Measurements from ENCODE around the gene OR1J1.

The OR1J1 gene

DNA sequence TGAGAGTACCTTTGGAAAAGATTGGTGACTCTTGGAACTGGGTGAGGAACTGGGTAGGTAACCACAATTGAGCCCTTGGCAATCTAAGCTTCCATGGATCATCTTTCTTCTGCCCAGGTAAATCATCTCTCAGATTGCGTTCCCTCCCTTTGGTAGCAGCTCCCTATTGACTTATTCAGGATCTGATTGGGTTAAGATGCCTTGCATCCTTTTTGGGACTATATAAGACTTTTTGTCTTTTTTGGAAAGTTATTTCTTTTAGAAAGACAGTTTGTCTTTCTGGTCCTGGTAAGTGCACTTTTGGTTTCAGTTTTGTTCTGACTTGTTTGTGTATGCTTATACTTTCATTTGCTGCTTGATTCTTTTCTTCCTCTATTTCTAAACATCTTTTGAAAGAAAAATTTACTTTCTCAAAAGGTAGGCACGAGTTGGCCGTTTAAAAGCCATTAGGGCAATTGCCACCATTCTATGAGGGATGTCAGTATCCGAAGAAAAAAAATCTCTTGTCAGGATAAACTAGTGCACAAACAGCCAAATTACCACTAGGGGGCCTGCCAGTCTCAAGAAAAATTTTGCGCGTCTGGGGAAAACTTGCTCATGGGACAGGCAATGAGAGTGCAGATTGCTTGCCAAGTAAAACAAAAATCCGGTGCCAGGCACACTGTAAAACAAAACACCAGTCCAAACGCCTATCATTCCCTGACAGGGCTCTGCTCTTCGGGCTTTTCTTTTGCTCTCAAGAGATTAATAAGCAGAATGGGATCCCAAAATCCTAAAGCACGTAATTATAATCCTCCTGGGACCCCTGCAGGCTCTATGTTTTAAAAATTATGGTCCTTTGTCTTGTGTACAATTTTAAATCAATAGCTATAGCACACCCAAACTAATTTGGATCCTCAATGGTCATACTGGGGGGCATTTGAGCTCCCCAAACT, 12.8 kb downstream of the OR1J1 start:
- Mint-ChIP-seq H3K27ac (peak overlapping the region; percentile 89), H3K9me3 (no peaks in the 10 kb centered on the region), H3K36me3 (ENCODE audit: low read depth) (no peaks in the 10 kb centered on the region), H3K27me3 (ENCODE audit: low read depth) (peaks cover 45% of the 10 kb centered on the region), H3K4me1 (ENCODE audit: low read depth) (peaks cover 8% of the 10 kb centered on the region), H3K4me3 (peak overlapping the region; percentile 88)
- peak; percentile 59 for DNase-seq (ENCODE audit: low spot score)

DNA sequence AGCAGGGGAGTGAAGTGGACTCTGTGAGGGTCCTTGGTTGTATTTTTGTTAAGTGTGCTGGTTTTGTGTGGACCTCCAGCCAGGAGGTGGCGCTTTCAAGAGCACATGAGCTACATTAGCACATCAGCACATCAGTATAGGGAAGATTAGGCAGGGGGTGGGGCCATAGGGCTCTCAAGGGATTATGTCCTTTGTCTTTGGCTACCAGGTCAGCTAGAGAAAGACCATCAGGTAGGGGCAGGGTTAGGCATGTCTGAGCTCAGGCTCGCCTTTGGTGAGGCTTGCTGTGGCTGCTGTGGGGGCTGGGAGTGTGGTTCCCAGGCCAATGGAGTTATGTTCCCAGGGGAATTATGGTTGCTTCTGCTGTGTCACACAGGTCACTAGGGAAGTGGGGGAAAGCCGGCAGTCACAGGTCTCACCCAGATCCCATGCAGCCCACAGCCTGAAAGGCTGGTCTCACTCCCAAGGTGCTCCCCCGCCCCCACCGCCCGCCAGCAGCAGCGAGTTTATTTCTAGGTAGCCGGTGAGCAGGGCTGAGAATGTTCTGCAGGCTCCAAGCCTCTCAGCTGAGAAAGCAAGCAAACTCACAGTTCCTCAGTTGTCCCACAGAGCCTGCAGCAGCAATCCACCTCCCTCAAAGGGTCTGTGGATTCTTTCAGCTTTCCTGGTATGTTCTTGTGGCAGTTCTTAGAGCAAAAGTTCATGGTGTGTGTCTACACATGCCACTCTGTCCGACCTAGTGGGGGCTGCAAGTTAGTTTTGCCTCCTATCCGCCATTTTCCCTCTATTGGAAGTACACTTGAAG, 13.7 kb downstream of the OR1J1 start:
- Mint-ChIP-seq H3K4me3 (peak overlapping the region; percentile 88), H3K27ac (peak overlapping the region; percentile 89)

DNA sequence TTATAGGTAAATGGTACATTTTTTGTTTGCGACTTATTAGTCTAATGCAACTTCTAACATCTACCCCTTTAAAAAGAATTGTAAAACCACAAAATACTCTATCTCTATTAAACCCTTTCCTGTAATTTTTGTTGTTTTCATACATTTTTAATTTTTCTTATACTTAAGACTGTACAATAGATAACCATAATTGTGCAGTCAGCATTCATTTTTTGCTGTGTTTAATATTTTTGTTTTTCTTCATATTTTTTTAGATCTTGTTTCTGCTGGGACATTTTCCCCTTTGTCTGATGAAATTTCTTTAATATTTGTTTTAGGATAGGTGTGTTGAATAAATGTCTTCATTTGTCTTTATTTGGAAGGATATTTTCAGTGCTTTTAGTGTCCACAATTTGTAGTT, 19.9 kb downstream of the OR1J1 start:
- no peaks in the 10 kb centered on the region for H3K9me3 Mint-ChIP-seq
- peaks cover 46% of the 10 kb centered on the region for H3K27me3 Mint-ChIP-seq (ENCODE audit: low read depth)
- H3K4me3 Mint-ChIP-seq: no peak overlapping the region
- no peak for DNase-seq (ENCODE audit: low spot score)
- H3K36me3 Mint-ChIP-seq (ENCODE audit: low read depth): no peaks in the 10 kb centered on the region
- H3K27ac Mint-ChIP-seq: no peak overlapping the region
- H3K4me1 Mint-ChIP-seq (ENCODE audit: low read depth): peaks cover 3% of the 10 kb centered on the region

More for the DNA sequence above, 13.7 kb downstream of the OR1J1 start:
- Mint-ChIP-seq H3K36me3 (ENCODE audit: low read depth) (no peaks in the 10 kb centered on the region), H3K4me1 (ENCODE audit: low read depth) (peaks cover 8% of the 10 kb centered on the region), H3K9me3 (no peaks in the 10 kb centered on the region), H3K27me3 (ENCODE audit: low read depth) (peaks cover 47% of the 10 kb centered on the region)
- peak; percentile 6 for DNase-seq (ENCODE audit: low spot score)

DNA sequence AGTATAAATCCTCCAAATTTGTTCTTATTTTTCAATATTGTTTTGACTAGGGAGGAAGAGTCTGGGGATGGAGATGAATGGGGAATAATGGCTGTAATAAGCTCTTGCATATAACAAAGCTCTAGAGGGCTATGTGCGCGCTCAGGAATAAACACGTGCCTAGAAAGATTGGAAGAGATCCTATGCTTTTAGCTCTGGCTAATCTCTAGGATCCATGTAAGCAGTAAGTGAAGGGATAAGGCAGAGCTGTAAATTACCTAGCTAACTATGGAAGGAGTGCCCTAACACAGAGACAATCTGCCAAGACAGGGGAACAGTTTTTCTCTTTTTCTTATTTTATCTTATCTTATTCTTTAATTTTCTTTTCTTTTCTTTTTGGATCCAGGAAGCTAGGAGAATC, 21.6 kb downstream of the OR1J1 start:
- no peak overlapping the region for H3K27ac Mint-ChIP-seq
- no peaks in the 10 kb centered on the region for H3K36me3 Mint-ChIP-seq (ENCODE audit: low read depth)
- no peak overlapping the region for H3K4me3 Mint-ChIP-seq
- DNase-seq (ENCODE audit: low spot score): no peak
- peaks cover 3% of the 10 kb centered on the region for H3K4me1 Mint-ChIP-seq (ENCODE audit: low read depth)
- H3K27me3 Mint-ChIP-seq (ENCODE audit: low read depth): peaks cover 32% of the 10 kb centered on the region
- no peaks in the 10 kb centered on the region for H3K9me3 Mint-ChIP-seq

DNA sequence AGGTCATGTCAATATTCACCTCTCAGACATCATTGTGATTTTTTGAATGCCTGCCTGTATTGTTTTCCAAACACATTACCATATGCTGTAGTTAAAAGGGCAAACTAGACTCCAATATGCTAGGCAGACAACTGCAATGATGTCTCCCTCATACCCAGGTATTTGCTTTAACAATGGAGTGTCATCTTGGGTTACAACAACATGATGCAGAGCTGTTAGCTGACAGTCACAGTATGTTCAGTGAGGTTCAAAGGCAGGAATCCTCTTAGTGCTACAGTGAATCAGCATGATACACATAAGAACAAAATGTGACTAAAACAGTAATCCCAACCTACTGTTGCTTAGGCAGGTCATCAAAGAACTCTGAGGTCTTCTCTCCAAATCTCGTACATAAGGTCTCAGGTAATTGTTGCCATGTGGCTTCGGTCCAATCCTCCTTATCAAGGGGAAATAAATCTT, 24.0 kb downstream of the OR1J1 start:
- Mint-ChIP-seq H3K27me3 (ENCODE audit: low read depth) (peaks cover 16% of the 10 kb centered on the region), H3K4me1 (ENCODE audit: low read depth) (peaks cover 3% of the 10 kb centered on the region), H3K9me3 (no peaks in the 10 kb centered on the region), H3K4me3 (no peak overlapping the region), H3K36me3 (ENCODE audit: low read depth) (no peaks in the 10 kb centered on the region), H3K27ac (no peak overlapping the region)
- DNase-seq (ENCODE audit: low spot score): no peak

DNA sequence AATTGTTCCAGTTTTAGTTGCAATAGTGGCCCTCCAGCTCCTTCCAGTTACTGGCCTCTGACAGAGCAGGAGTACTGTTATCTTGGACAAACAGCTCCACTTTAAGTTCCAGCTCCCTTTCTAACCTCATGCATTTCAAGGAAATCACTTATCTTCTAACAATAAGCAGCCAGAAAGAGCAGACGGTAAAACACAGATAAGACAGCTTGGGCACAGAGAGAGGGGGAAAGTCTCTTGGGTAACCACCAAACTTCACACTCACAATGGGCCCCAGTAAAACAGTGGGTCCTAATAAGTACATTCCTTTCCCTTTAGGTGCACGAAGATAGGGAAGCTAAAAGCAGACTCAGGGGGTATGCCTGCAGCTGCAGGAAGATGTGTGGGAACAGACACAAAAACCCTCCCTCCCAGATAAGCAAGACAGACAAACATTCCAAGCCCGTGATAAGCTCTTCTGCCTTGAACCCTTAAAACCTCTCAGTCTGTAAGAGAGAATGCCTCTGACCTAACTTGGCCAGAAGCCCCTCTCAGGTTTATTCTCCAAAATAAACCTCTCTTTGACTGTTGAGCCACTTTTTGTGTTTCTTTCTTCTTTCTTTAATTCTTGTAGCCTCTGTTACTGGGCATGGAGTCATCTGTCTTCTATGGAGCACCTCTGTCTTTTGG, 30.8 kb downstream of the OR1J1 start:
- no peaks in the 10 kb centered on the region for H3K9me3 Mint-ChIP-seq
- no peaks in the 10 kb centered on the region for H3K4me1 Mint-ChIP-seq (ENCODE audit: low read depth)
- H3K4me3 Mint-ChIP-seq: no peak overlapping the region
- H3K27me3 Mint-ChIP-seq (ENCODE audit: low read depth): peaks cover 8% of the 10 kb centered on the region
- no peaks in the 10 kb centered on the region for H3K36me3 Mint-ChIP-seq (ENCODE audit: low read depth)
- H3K27ac Mint-ChIP-seq: no peak overlapping the region
- DNase-seq (ENCODE audit: low spot score): no peak

DNA sequence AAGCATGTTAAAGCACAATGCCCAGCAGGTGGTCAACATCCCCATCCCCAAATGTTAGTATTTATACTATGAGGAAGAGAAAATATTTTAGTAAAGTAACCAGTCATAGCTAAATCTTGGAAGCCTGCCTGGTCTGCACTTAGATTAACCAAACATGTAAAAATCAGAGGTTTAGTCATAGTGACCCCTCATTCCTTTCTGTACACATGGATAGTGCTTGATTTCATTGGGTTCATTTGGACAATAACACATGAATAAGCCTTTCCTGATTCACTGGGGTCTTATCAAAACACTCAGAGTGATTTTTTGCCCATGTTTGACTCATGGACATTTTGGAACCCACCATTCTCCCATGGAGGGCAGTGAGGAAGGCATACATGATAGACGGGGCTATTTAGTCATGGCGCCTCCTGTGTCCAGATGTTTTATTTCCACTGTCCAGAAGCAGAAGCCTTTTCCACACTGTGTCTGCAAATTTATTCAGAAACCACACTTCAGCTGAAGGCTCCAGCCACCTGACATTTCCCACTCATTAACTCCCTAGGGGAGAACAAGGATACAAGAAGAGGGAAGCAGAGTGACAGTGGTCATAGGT, 32.5 kb downstream of the OR1J1 start:
- Mint-ChIP-seq H3K4me3 (no peak overlapping the region), H3K27ac (no peak overlapping the region), H3K4me1 (ENCODE audit: low read depth) (no peaks in the 10 kb centered on the region), H3K9me3 (no peaks in the 10 kb centered on the region), H3K36me3 (ENCODE audit: low read depth) (no peaks in the 10 kb centered on the region), H3K27me3 (ENCODE audit: low read depth) (peaks cover 12% of the 10 kb centered on the region)
- no peak for DNase-seq (ENCODE audit: low spot score)

DNA sequence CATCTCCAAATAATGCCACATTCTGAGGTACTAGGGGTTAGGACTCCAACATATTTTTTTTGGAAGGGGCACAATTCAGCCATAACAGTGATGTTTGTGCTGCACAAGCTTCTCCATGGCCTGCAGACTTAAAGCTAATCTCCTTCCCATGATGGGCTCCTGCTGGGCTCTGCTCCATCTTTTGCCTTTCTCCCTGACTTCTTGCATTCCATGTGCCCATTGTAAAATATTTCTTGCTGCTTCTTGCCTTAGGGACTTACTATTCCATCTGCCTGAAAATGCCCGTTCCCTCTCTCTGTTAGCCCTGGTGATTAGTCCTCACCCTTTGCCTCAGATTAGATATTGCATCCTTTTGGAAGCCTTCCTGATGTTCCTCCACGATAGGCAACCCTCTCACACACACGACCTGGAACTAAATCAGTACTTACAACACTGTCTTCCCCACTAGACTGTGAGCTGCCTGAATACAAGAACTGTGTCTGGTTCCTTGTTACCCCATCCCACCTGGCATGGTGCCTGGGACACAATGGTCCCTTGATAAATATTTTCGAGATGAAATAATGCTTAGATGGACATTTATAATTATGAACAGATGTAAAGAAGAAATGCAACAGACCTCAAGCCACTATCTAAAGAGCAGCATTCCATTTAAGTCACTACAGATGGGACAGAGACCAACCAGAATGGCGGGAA, 33.5 kb downstream of the OR1J1 start:
- DNase-seq (ENCODE audit: low spot score): no peak
- no peak overlapping the region for H3K4me3 Mint-ChIP-seq
- H3K9me3 Mint-ChIP-seq: no peaks in the 10 kb centered on the region
- peaks cover 12% of the 10 kb centered on the region for H3K27me3 Mint-ChIP-seq (ENCODE audit: low read depth)
- H3K27ac Mint-ChIP-seq: no peak overlapping the region
- no peaks in the 10 kb centered on the region for H3K36me3 Mint-ChIP-seq (ENCODE audit: low read depth)
- no peaks in the 10 kb centered on the region for H3K4me1 Mint-ChIP-seq (ENCODE audit: low read depth)

DNA sequence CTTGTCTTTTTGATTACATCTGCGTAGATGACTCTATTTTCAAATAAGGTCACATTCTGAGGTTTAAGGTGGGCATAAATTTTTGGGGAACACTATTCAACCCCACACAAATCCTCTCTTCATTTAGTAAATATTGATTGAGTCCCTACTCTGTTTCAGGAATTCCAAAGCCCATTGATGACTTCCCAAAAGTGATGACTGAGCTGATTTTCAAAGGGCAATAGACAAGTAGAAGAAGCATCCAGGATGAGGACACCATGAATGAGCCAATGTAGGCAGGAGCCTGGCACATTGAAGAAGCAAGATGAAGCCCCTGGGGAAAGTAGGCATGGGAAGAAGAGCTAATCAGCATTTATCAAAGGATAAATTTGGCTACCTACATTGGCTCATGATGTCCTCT, 35.2 kb downstream of the OR1J1 start:
- no peaks in the 10 kb centered on the region for H3K36me3 Mint-ChIP-seq (ENCODE audit: low read depth)
- H3K9me3 Mint-ChIP-seq: no peaks in the 10 kb centered on the region
- H3K4me3 Mint-ChIP-seq: no peak overlapping the region
- H3K27me3 Mint-ChIP-seq (ENCODE audit: low read depth): peaks cover 12% of the 10 kb centered on the region
- H3K4me1 Mint-ChIP-seq (ENCODE audit: low read depth): no peaks in the 10 kb centered on the region
- DNase-seq (ENCODE audit: low spot score): no peak
- H3K27ac Mint-ChIP-seq: no peak overlapping the region

Measured in T-helper 2 cell treated with Interferon-gamma antibody and Interleukin-4, amounts not matched to agents 5 μg/mL and 100 μg/mL, for 36 hours (primary cell).